ENCODE data around the gene ELF4. TPM values are rescaled to one million over a fixed set of nuclear protein-coding genes. Genes with fewer than 3 reads are reported as not detected.

The ELF4 gene
- total RNA-seq, 1 experiment from 2014 or later = 0.81 TPM

- H2BK20ac ChIP-seq (ENCODE audit: low read depth, low read length, poor library complexity, severe bottlenecking) = no peak overlapping the region
- H3K9me3 Mint-ChIP-seq = peaks cover 0 to 87% of the 10 kb centered on the region in 2 experiments; a peak in 2 of 5 replicates
- no peak overlapping the region for H3K18ac ChIP-seq (ENCODE audit: insufficient read length, low read depth, low read length)
- H3K14ac ChIP-seq (ENCODE audit: insufficient read depth, low read length) = no peak overlapping the region
- H4K91ac ChIP-seq (ENCODE audit: insufficient read length, low read depth, low read length) = no peak overlapping the region
- no peaks in the 10 kb centered on the region for H4K20me1 ChIP-seq (ENCODE audit: control insufficient read depth, insufficient read depth, insufficient read length)
- no peaks in the 10 kb centered on the region for H3K79me1 ChIP-seq (ENCODE audit: insufficient read depth, low read depth, low read length, poor library complexity, severe bottlenecking)
- TF ChIP-seq CTCF (conservative IDR thresholded peaks at IDR 0.05) = no peak
- H3K36me3 Mint-ChIP-seq (ENCODE audit: insufficient read depth in 1 of 3, low read depth in 3 of 3) = peaks cover 3 to 28% (median 16%) of the 10 kb centered on the region in 3 experiments
- H2BK120ac ChIP-seq (ENCODE audit: low read depth, low read length, poor library complexity, severe bottlenecking) = no peak overlapping the region
- H3K23ac ChIP-seq (ENCODE audit: insufficient read length, low read depth, low read length) = no peak overlapping the region
- no peak overlapping the region for H4K8ac ChIP-seq (replicated peaks; ENCODE audit: insufficient read length, low read depth, low read length)
- no peak overlapping the region for H3K27ac Mint-ChIP-seq
- H3K9ac ChIP-seq (ENCODE audit: extremely low read depth, insufficient read length, low read length) = no peak overlapping the region
- no peaks in the 10 kb centered on the region for H3K4me1 Mint-ChIP-seq
- H2AFZ ChIP-seq (ENCODE audit: low read length) = no peak overlapping the region
- no peaks in the 10 kb centered on the region for H3K27me3 ChIP-seq (ENCODE audit: insufficient read depth, low read length)
- no peaks in the 10 kb centered on the region; the same call in 1 of the 2 replicates for H3K27me3 Mint-ChIP-seq (ENCODE audit: low read depth)
- no peak overlapping the region for H3K27ac ChIP-seq (ENCODE audit: insufficient read length, low read depth, low read length)
- no peak overlapping the region for H2BK5ac ChIP-seq (ENCODE audit: insufficient read length, low read length)
- no peak overlapping the region for H2BK12ac ChIP-seq (ENCODE audit: insufficient read length, low read depth, low read length)
- no peak overlapping the region for H2BK15ac ChIP-seq (ENCODE audit: low read depth, low read length)
- H3K4me2 ChIP-seq (ENCODE audit: insufficient read depth, insufficient read length, low read length) = no peak overlapping the region
- H3K4me1 ChIP-seq (ENCODE audit: insufficient read depth, low read length) = no peaks in the 10 kb centered on the region
- WGBS (ENCODE audit: extremely low coverage, insufficient read length, low lambda C conversion rate) = no CpG with 5 or more reads among the region's 15 CpGs
- peaks cover 17% of the 10 kb centered on the region for H3K9me3 ChIP-seq (ENCODE audit: control insufficient read depth, low read depth, low read length)
- H3K23me2 ChIP-seq (ENCODE audit: insufficient read length, low read depth, low read length, poor library complexity, severe bottlenecking) = no peaks in the 10 kb centered on the region
- H3K4me3 Mint-ChIP-seq = no peak overlapping the region
- no peak overlapping the region for H3K4ac ChIP-seq (ENCODE audit: low read depth, low read length)
- H2AK5ac ChIP-seq (ENCODE audit: insufficient read length, low read length) = no peak overlapping the region
- no peak for DNase-seq
- H4K5ac ChIP-seq (ENCODE audit: insufficient read length, low read depth, low read length) = no peak overlapping the region
- H3K56ac ChIP-seq (ENCODE audit: insufficient read length, low read depth, low read length) = no peak overlapping the region
- no peak overlapping the region for H3T11ph ChIP-seq (ENCODE audit: low read length)
- no peaks in the 10 kb centered on the region for H3K79me2 ChIP-seq (ENCODE audit: insufficient read depth, low read length)
Observed at GRCh38 chrX:130015181-130015580, 95.1 kb downstream of the ELF4 start.

Other genes starting within 250 kb of the ELF4 start
- gene UTP14A, start 204.3 kb downstream of the ELF4 start, total RNA-seq (2021) = 37.0 and 39.0 TPM in 2 replicates
- 6.1 TPM in 2 replicates for gene BCORL1, start 127.9 kb downstream of the ELF4 start, total RNA-seq (2021)
- 43.7 and 45.9 TPM in 2 replicates for gene AIFM1, start 55.3 kb upstream of the ELF4 start, total RNA-seq (2021)
- gene RAB33A, start 61.5 kb upstream of the ELF4 start, total RNA-seq (2021) = 0.59 and 0.92 TPM in 2 replicates
- gene ZNF280C, start 158.4 kb upstream of the ELF4 start, total RNA-seq (2021) = 6.6 and 8.2 TPM in 2 replicates
- 11.7 and 12.7 TPM in 2 replicates for gene SLC25A14, start 229.4 kb upstream of the ELF4 start, total RNA-seq (2021)

All from H9 (cell line).